Measurements from ENCODE around the gene KIAA0319L.

Gene KIAA0319L

GRCh38 chr1:35535243-35535642 is 22.0 kb downstream of the KIAA0319L start:
- no peak for DNase-seq

GRCh38 chr1:35533586-35533985 is 23.6 kb downstream of the KIAA0319L start:
- no peak for DNase-seq

- no peak for DNase-seq
Measured at GRCh38 chr1:35532497-35533223, 24.5 kb downstream of the KIAA0319L start.

GRCh38 chr1:35531368-35531767 is 25.8 kb downstream of the KIAA0319L start:
- DNase-seq, result no peak

- no peak for DNase-seq
Measured at GRCh38 chr1:35530946-35531345, 26.3 kb downstream of the KIAA0319L start.

GRCh38 chr1:35530168-35530567 is 27.0 kb downstream of the KIAA0319L start:
- no peak for DNase-seq

GRCh38 chr1:35524106-35524505 is 33.1 kb downstream of the KIAA0319L start:
- DNase-seq, result no peak

GRCh38 chr1:35519432-35519831 is 37.8 kb downstream of the KIAA0319L start:
- no peak for DNase-seq

GRCh38 chr1:35518183-35518582 is 39.0 kb downstream of the KIAA0319L start:
- no peak for DNase-seq

GRCh38 chr1:35511305-35511704 is 45.9 kb downstream of the KIAA0319L start:
- DNase-seq, result no peak

GRCh38 chr1:35509558-35509957 is 47.6 kb downstream of the KIAA0319L start:
- no peak for DNase-seq

- no peak for DNase-seq
Measured at GRCh38 chr1:35507947-35508346, 49.3 kb downstream of the KIAA0319L start.

- DNase-seq, result no peak
Measured at GRCh38 chr1:35506960-35507912, 50.0 kb downstream of the KIAA0319L start.

GRCh38 chr1:35505911-35506798 is 51.0 kb downstream of the KIAA0319L start:
- DNase-seq, result no peak

- no peak for DNase-seq
Measured at GRCh38 chr1:35502242-35502641, 55.0 kb downstream of the KIAA0319L start.

- no peak for DNase-seq
Measured at GRCh38 chr1:35500439-35500838, 56.8 kb downstream of the KIAA0319L start.

GRCh38 chr1:35499652-35500176 is 57.5 kb downstream of the KIAA0319L start:
- no peak for DNase-seq

- DNase-seq, result no peak
Measured at GRCh38 chr1:35499231-35499630, 58.0 kb downstream of the KIAA0319L start.

- no peak for DNase-seq
Measured at GRCh38 chr1:35497571-35497970, 59.6 kb downstream of the KIAA0319L start.

GRCh38 chr1:35490250-35490649 is 67.0 kb downstream of the KIAA0319L start:
- DNase-seq, result no peak

- DNase-seq, result no peak
Measured at GRCh38 chr1:35488336-35488735, 68.9 kb downstream of the KIAA0319L start.

- DNase-seq, result no peak
Measured at GRCh38 chr1:35486858-35487408, 70.3 kb downstream of the KIAA0319L start.

Data from NCI-H526 (cell line).